GM12892 (cell line): Measurements from ENCODE around the gene ACD.

Source experiments
- POLR2A ChIP-seq: IDR thresholded peaks from 2 replicates; pipeline ENCODE4 v1.6.1; 2011; ENCODE audit warnings: low read depth, low read length, control low read depth
- POLR2AphosphoS5 ChIP-seq: IDR thresholded peaks from 2 replicates; pipeline ENCODE4 v1.6.1; 2011; ENCODE audit warnings: low read depth, low read length, control low read depth
- TAF1 ChIP-seq: IDR thresholded peaks from 2 replicates; pipeline ENCODE4 v1.6.1; 2011; ENCODE audit warnings: low read depth, mild to moderate bottlenecking, control low read depth, low read length, borderline replicate concordance

- TF ChIP-seq TAF1 (no peak), POLR2A (no peak), POLR2AphosphoS5 (no peak)
These were observed 23.3 kb downstream of the ACD start for GRCh38 chr16:67636713-67637112.
